Measurements from ENCODE around the gene CORO1A.

DNA sequence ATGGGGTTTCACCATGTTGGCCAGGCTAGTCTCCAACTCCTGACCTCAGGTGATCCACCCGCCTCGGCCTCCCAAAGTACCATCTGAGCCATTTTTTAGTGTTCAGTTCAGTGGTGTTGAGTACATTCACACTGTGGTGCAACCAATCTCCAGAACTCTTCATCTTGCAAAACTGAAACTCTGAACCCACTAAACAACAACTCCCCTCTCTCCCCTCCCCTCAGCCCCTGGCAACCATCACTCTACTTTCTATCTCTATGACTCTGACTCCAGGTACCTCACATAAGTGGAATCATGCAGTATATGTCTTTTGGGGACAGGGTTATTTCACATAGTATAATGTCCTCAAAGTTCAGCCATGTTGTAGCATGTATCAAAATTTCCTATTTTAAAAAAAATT is 41.7 kb upstream of the CORO1A start:
- no peak for TF ChIP-seq CTCF (IDR thresholded peaks at IDR 0.05)
- no peak for TF ChIP-seq POLR2AphosphoS5 (IDR thresholded peaks at IDR 0.05)
